Activated CD8-positive, alpha-beta memory T cell treated with anti-CD3 and anti-CD28 coated beads, Interleukin-2, amount 50 U/mL, for 24 hours (primary cell): ENCODE data around the gene KIF20B.
"Not testable (repeated sequence)": the region's sequence is repeated elsewhere in the genome, so short reads cannot be mapped to it uniquely, and the experiment has no call there.

ENCODE experiments used
- DNase-seq: peaks from one replicate; pipeline ENCODE4 v3.0.0-alpha.2; 2020; ENCODE audit errors: extremely low read depth

The KIF20B gene

GRCh38 chr10:89692416-89692815 lies 9.0 kb upstream of the KIF20B start:
- DNase-seq: no peak

GRCh38 chr10:89693176-89693575 lies 8.2 kb upstream of the KIF20B start:
- DNase-seq: no peak

GRCh38 chr10:89695307-89695706 lies 6.1 kb upstream of the KIF20B start:
- no peak for DNase-seq

- DNase-seq: no peak
Measured at GRCh38 chr10:89697946-89698345, 3.4 kb upstream of the KIF20B start.

GRCh38 chr10:89699581-89700064 lies 1.8 kb upstream of the KIF20B start:
- no peak for DNase-seq

GRCh38 chr10:89700923-89701241 lies 508 bp upstream of the KIF20B start:
- DNase-seq: no peak

- DNase-seq: no peak
Measured at GRCh38 chr10:89702121-89702480, 711 bp downstream of the KIF20B start.

GRCh38 chr10:89705466-89705865 lies 4.1 kb downstream of the KIF20B start:
- no peak for DNase-seq

- DNase-seq: no peak
Measured at GRCh38 chr10:89706011-89706410, 4.6 kb downstream of the KIF20B start.

GRCh38 chr10:89707372-89707771 lies 6.0 kb downstream of the KIF20B start:
- DNase-seq: no peak

GRCh38 chr10:89710753-89711152 lies 9.4 kb downstream of the KIF20B start:
- no peak for DNase-seq

- no peak for DNase-seq
Measured at GRCh38 chr10:89734616-89735015, 33.2 kb downstream of the KIF20B start.

- no peak for DNase-seq
Measured at GRCh38 chr10:89738551-89739209, 37.3 kb downstream of the KIF20B start.

GRCh38 chr10:89741126-89741762 lies 39.9 kb downstream of the KIF20B start:
- no peak for DNase-seq

GRCh38 chr10:89744026-89744425 lies 42.6 kb downstream of the KIF20B start:
- DNase-seq: no peak

- DNase-seq: no peak
Measured at GRCh38 chr10:89745903-89746302, 44.5 kb downstream of the KIF20B start.

- DNase-seq: no peak
Measured at GRCh38 chr10:89750441-89750840, 49.1 kb downstream of the KIF20B start.

- DNase-seq: no peak
Measured at GRCh38 chr10:89755374-89755773, 54.0 kb downstream of the KIF20B start.

- DNase-seq: no peak
Measured at GRCh38 chr10:89759531-89759930, 58.1 kb downstream of the KIF20B start.

- not testable (repeated sequence) for DNase-seq
Measured at GRCh38 chr10:89763671-89764070, 62.3 kb downstream of the KIF20B start.

- no peak for DNase-seq
Measured at GRCh38 chr10:89771684-89772083, 70.3 kb downstream of the KIF20B start.

- DNase-seq: no peak
Measured at GRCh38 chr10:89773081-89773480, 71.7 kb downstream of the KIF20B start.

GRCh38 chr10:89776665-89777064 lies 75.3 kb downstream of the KIF20B start:
- DNase-seq: no peak

GRCh38 chr10:89782470-89782869 lies 81.1 kb downstream of the KIF20B start:
- DNase-seq: no peak
